Epidermal melanocyte (primary cell): ENCODE results near the gene STOX1.
"Not testable (repeated sequence)": the region's sequence is repeated elsewhere in the genome, so short reads cannot be mapped to it uniquely, and the experiment has no call there.

ENCODE experiments used
- DNase-seq: peaks from one replicate; pipeline ENCODE4 v3.0.0; 2011; ENCODE audit warnings: low spot score; ENCODE audit not compliant: insufficient read length

Gene STOX1

GRCh38 chr10:68829521-68829920 lies 2.2 kb downstream of the STOX1 start:
- DNase-seq: no peak

- DNase-seq: no peak
Observed at GRCh38 chr10:68829952-68830351, 2.6 kb downstream of the STOX1 start.

GRCh38 chr10:68831961-68832455 lies 4.7 kb downstream of the STOX1 start:
- DNase-seq: no peak

- DNase-seq: no peak
Observed at GRCh38 chr10:68832601-68833000, 5.3 kb downstream of the STOX1 start.

GRCh38 chr10:68837626-68838322 lies 10.4 kb downstream of the STOX1 start:
- no peak for DNase-seq

- DNase-seq: not testable (repeated sequence)
Observed at GRCh38 chr10:68840650-68841049, 13.3 kb downstream of the STOX1 start.

GRCh38 chr10:68848281-68848680 lies 20.9 kb downstream of the STOX1 start:
- no peak for DNase-seq

- DNase-seq: no peak
Observed at GRCh38 chr10:68848806-68849205, 21.5 kb downstream of the STOX1 start.

GRCh38 chr10:68856352-68856751 lies 29.0 kb downstream of the STOX1 start:
- no peak for DNase-seq

- no peak for DNase-seq
Observed at GRCh38 chr10:68857005-68857404, 29.7 kb downstream of the STOX1 start.

GRCh38 chr10:68861253-68861652 lies 33.9 kb downstream of the STOX1 start:
- DNase-seq: no peak

- no peak for DNase-seq
Observed at GRCh38 chr10:68864611-68865010, 37.3 kb downstream of the STOX1 start.

GRCh38 chr10:68868173-68868572 lies 40.8 kb downstream of the STOX1 start:
- not testable (repeated sequence) for DNase-seq

GRCh38 chr10:68869623-68870022 lies 42.3 kb downstream of the STOX1 start:
- DNase-seq: no peak

- no peak for DNase-seq
Observed at GRCh38 chr10:68870061-68870460, 42.7 kb downstream of the STOX1 start.

- DNase-seq: no peak
Observed at GRCh38 chr10:68870545-68871104, 43.3 kb downstream of the STOX1 start.

GRCh38 chr10:68871105-68871711 lies 43.9 kb downstream of the STOX1 start:
- no peak for DNase-seq

- DNase-seq: no peak
Observed at GRCh38 chr10:68871731-68872342, 44.5 kb downstream of the STOX1 start.

- DNase-seq: no peak
Observed at GRCh38 chr10:68876246-68877138, 49.2 kb downstream of the STOX1 start.

GRCh38 chr10:68877482-68878110 lies 50.3 kb downstream of the STOX1 start:
- no peak for DNase-seq

- no peak for DNase-seq
Observed at GRCh38 chr10:68878496-68878895, 51.2 kb downstream of the STOX1 start.
